PC-3 (cell line): Measurements from ENCODE around the gene MC4R. TPM values are rescaled to one million over a fixed set of nuclear protein-coding genes. Genes with fewer than 3 reads are reported as not detected.
"Not testable (repeated sequence)": the region's sequence is repeated elsewhere in the genome, so short reads cannot be mapped to it uniquely, and the experiment has no call there.

Experiments used
- ATAC-seq: fragments of 200-7000 bp; cut with Tn5 transposase; 2 replicates; pipeline ENCODE4 v1.9.1; 2020; ENCODE audit warnings: mild to moderate bottlenecking, moderate library complexity
- Bru-seq: library from RNA; stranded (reverse); fragments of 400-500 nt; gene quantifications from one replicate; lab custom pipeline; 2021; lab: Mats Ljungman, UMichigan
- BruChase-seq, 2 experiments: library from RNA; stranded (reverse); fragments of 400-500 nt; gene quantifications; one replicate each; lab custom pipeline; 2021; lab: Mats Ljungman, UMichigan
- BruUV-seq: library from RNA; stranded (reverse); fragments of 400-500 nt; replicated peaks from 2 replicates; lab custom pipeline; 2021; lab: Mats Ljungman, UMichigan
- CTCF ChIA-PET: fragments of 300-600 bp; sonication (Branson Sonifier 250); formaldehyde crosslinking; loops from one replicate; lab custom pipeline; 2022; ENCODE audit warnings: antibody characterized with exemption; lab: Charles Lee
- POLR2A ChIA-PET: fragments of 300-600 bp; sonication (Branson Sonifier 250); formaldehyde crosslinking; loops from one replicate; lab custom pipeline; 2022; ENCODE audit warnings: antibody characterized with exemption; ENCODE audit not compliant: unreplicated experiment; lab: Charles Lee
- DNase-seq: peaks from one replicate; pipeline ENCODE4 v3.0.0-alpha.2; 2015
- H2AFZ ChIP-seq: fragments of 300-600 bp; sonication (generic); 2 replicates; pipeline ENCODE4 v1.6.0; 2016; ENCODE audit warnings: antibody characterized with exemption, low read length
- H3F3A ChIP-seq: fragments of 300-600 bp; sonication (generic); one replicate; pipeline ENCODE4 v1.6.0; 2017; ENCODE audit warnings: antibody characterized with exemption, low read length, control low read depth, mild to moderate bottlenecking; ENCODE audit not compliant: unreplicated experiment
- H3K27ac ChIP-seq: fragments of 300-600 bp; sonication (generic); 2 replicates; pipeline ENCODE4 v1.5.1; 2016; ENCODE audit warnings: mild to moderate bottlenecking, low read length
- H3K27me3 ChIP-seq: fragments of 300-600 bp; sonication (generic); 2 replicates; pipeline ENCODE4 v1.6.1; 2016; ENCODE audit warnings: low read length, mixed read lengths
- H3K36me3 ChIP-seq: fragments of 300-600 bp; sonication (generic); 2 replicates; pipeline ENCODE4 v1.6.1; 2016; ENCODE audit warnings: low read depth, mixed run types, low read length, mixed read lengths
- H3K4me1 ChIP-seq: fragments of 300-600 bp; sonication (generic); 2 replicates; pipeline ENCODE4 v1.5.1; 2016; ENCODE audit warnings: low read length; ENCODE audit not compliant: insufficient read depth
- H3K4me2 ChIP-seq: fragments of 300-600 bp; sonication (generic); 2 replicates; pipeline ENCODE4 v1.6.0; 2016; ENCODE audit warnings: low read length
- H3K4me3 ChIP-seq: fragments of 300-600 bp; sonication (generic); 2 replicates; pipeline ENCODE4 v1.5.1; 2016; ENCODE audit warnings: mild to moderate bottlenecking, low read length, mixed read lengths
- H3K79me2 ChIP-seq: fragments of 300-600 bp; sonication (generic); 2 replicates; pipeline ENCODE4 v1.6.1; 2017; ENCODE audit warnings: low read length, mixed read lengths
- H3K9ac ChIP-seq: fragments of 300-600 bp; sonication (generic); 2 replicates; pipeline ENCODE4 v1.6.0; 2016; ENCODE audit warnings: mild to moderate bottlenecking, low read length
- H3K9me2 ChIP-seq: fragments of 300-600 bp; sonication (generic); replicated peaks from 2 replicates; pipeline ENCODE4 v1.6.1; 2016; ENCODE audit warnings: mixed run types, low read length, mixed read lengths
- H3K9me3 ChIP-seq: fragments of 300-600 bp; sonication (generic); 2 replicates; pipeline ENCODE4 v1.6.1; 2016; ENCODE audit warnings: low read length, mixed read lengths
- H4K20me1 ChIP-seq: fragments of 300-600 bp; sonication (generic); 2 replicates; pipeline ENCODE4 v1.6.1; 2016; ENCODE audit warnings: low read length, mixed read lengths
- CTCF ChIP-seq: fragments of 300-600 bp; sonication (generic); conservative IDR thresholded peaks from 2 replicates; pipeline ENCODE4 v1.5.1; 2017; ENCODE audit warnings: antibody characterized with exemption, low read depth, mild to moderate bottlenecking, low read length
- EZH2 ChIP-seq: fragments of 300-600 bp; sonication (generic); IDR thresholded peaks from one replicate; pipeline ENCODE4 v1.6.1; 2017; ENCODE audit warnings: antibody characterized with exemption, mild to moderate bottlenecking, low read length; ENCODE audit not compliant: unreplicated experiment
- EZH2phosphoT487 ChIP-seq: fragments of 300-600 bp; sonication (generic); IDR thresholded peaks from 2 replicates; pipeline ENCODE4 v1.6.1; 2018; ENCODE audit warnings: mild to moderate bottlenecking, antibody characterized with exemption, low read length, borderline replicate concordance
- intact Hi-C: fragments of 100-400 bp; cut with micrococcal nuclease; formaldehyde crosslinking; loops from 2 replicates; pipeline ENCODE4 v1.9.0; 2023
- long read RNA-seq: library from polyadenylated mRNA; unstranded; transcript quantifications from one replicate; pipeline ENCODE4 v2.0.0, GENCODE V29; 2021; ENCODE audit not compliant: unreplicated experiment
- total RNA-seq: library from RNA; depleted of rRNA; stranded (reverse); fragments of >200 nt; gene quantifications from 2 replicates; pipeline ENCODE4 v1.2.3, GENCODE V29; 2014; rRNA removed

Gene MC4R
- total RNA-seq: not detected in 2 replicates
- not detected for Bru-seq, nascent RNA
- BruChase-seq, experiment 1, labeled RNA remaining after a 6-hour chase: not detected
- not detected for BruChase-seq, experiment 2, labeled RNA remaining after a 2-hour chase
- long read RNA-seq: 0 reads

GRCh38 chr18:60372596-60372995 is at the start of gene MC4R:
Gene MC4R, minus strand, starts transcription at chr18:60372775. Its CDS starts 426 bp downstream, at chr18:60372349.
- no peak within 1 kb of the TSS for H3K27ac ChIP-seq
- ATAC-seq (peak; percentile 97), DNase-seq (peak; percentile 46)
- CTCF ChIA-PET: interaction anchor here (0.7 kb wide), 1 partner anchor 177 kb away, joined by 4 read pairs; no protein-coding TSS in a partner anchor
- H3K9ac ChIP-seq: no peak within 1 kb of the TSS
- H3K27me3 ChIP-seq: no peaks in the 10 kb centered on the region
- H3K4me2 ChIP-seq: peak within 1 kb of the TSS; percentile 84
- H3K4me1 ChIP-seq: peaks cover 11% of the 10 kb centered on the region; the same call in 1 of the 2 replicates
- H3K9me3 ChIP-seq: no peaks in the 10 kb centered on the region
- no peaks in the 10 kb centered on the region for H4K20me1 ChIP-seq
- TF ChIP-seq EZH2 (no peak), EZH2phosphoT487 (no peak), CTCF (no peak)
- no peaks in the 10 kb centered on the region for H3F3A ChIP-seq
- POLR2A ChIA-PET: no interaction called here
- peak within 1 kb of the TSS; percentile 83 for H2AFZ ChIP-seq
- H3K36me3 ChIP-seq: no peaks in the 10 kb centered on the region
- no peaks in the 10 kb centered on the region for H3K79me2 ChIP-seq
- H3K4me3 ChIP-seq: peak within 1 kb of the TSS; percentile 57
- intact Hi-C loops: no loop called here
- H3K9me2 ChIP-seq: no peaks in the 10 kb centered on the region
- BruUV-seq: no TSS peak

DNA sequence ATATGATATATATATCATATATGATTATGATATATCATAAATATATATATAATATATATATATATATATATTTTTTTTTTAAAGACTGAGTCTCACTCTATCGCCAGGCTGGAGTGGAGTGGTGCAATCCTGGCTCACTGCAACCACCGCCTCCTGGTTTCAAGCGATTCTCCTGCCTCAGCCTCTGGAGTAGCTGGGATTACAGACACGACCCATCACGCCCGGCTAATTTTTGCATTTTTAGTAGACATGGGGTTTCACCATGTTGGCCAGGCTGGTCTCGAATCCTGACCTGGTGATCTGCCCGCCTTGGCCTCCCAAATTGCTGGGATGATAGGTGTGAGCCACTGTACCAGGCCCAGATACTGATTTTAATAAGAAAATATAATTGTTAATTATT is 49.7 kb upstream of the MC4R start:
- H4K20me1 ChIP-seq, H3K4me1 ChIP-seq, ATAC-seq, H3K27me3 ChIP-seq, H3K79me2 ChIP-seq, H3F3A ChIP-seq, H3K9ac ChIP-seq, BruUV-seq, H3K27ac ChIP-seq, H2AFZ ChIP-seq, H3K36me3 ChIP-seq, intact Hi-C loops, DNase-seq, H3K9me2 ChIP-seq, H3K4me3 ChIP-seq, CTCF ChIA-PET, H3K9me3 ChIP-seq, H3K4me2 ChIP-seq, POLR2A ChIA-PET: not testable (repeated sequence)

- intact Hi-C loops: no loop called here
- no peak for ATAC-seq
- no peaks in the 10 kb centered on the region for H3K79me2 ChIP-seq
- H2AFZ ChIP-seq: no peak overlapping the region
- H3K27me3 ChIP-seq: 0 out of 2 replicates have a peak, but pooled peaks cover 5% of the 10 kb centered on the region
- no peaks in the 10 kb centered on the region for H4K20me1 ChIP-seq
- no peak for TF ChIP-seq CTCF
- no peak for TF ChIP-seq EZH2phosphoT487
- TF ChIP-seq EZH2: no peak
- no peak overlapping the region for H3K9ac ChIP-seq
- no peak overlapping the region for H3K4me3 ChIP-seq
- ChIA-PET CTCF (no interaction called here), POLR2A (no interaction called here)
- no peak overlapping the region for H3K4me2 ChIP-seq
- H3K36me3 ChIP-seq: no peaks in the 10 kb centered on the region
- no peaks in the 10 kb centered on the region for H3K9me3 ChIP-seq
- no peaks in the 10 kb centered on the region for H3F3A ChIP-seq
- BruUV-seq: no TSS peak
- H3K4me1 ChIP-seq: no peaks in the 10 kb centered on the region
- no peak overlapping the region for H3K27ac ChIP-seq
- no peak for DNase-seq
- no peaks in the 10 kb centered on the region for H3K9me2 ChIP-seq
These were observed 49.0 kb upstream of the MC4R start for GRCh38 chr18:60421356-60422118.
